NCI-H2227 (cell line): ENCODE measurements around the gene NRIP3.
"Not testable (repeated sequence)": the region's sequence is repeated elsewhere in the genome, so short reads cannot be mapped to it uniquely, and the experiment has no call there.

Experiments used
- DNase-seq: peaks from one replicate; lab custom pipeline; 2025; ENCODE audit not compliant: unreplicated experiment; lab: John Stamatoyannopoulos, UW

Gene NRIP3

GRCh38 chr11:8973121-8973520 lies 30.7 kb downstream of the NRIP3 start:
- no peak for DNase-seq

- no peak for DNase-seq
Observed at GRCh38 chr11:8971924-8972316, 31.9 kb downstream of the NRIP3 start.

- no peak for DNase-seq
Observed at GRCh38 chr11:8971196-8971923, 32.4 kb downstream of the NRIP3 start.

GRCh38 chr11:8967184-8967583 lies 36.6 kb downstream of the NRIP3 start:
- DNase-seq = no peak

- DNase-seq = peak; percentile 93
Observed at GRCh38 chr11:8964324-8965320, 39.2 kb downstream of the NRIP3 start, which contains the start of gene TMEM9B. TSS of gene TMEM9B (minus strand) at chr11:8964442. CDS start at chr11:8964313, 129 bp downstream.

- DNase-seq = peak; percentile 88
Observed at GRCh38 chr11:8963569-8964323, 40.1 kb downstream of the NRIP3 start.

GRCh38 chr11:8962841-8963240 lies 41.0 kb downstream of the NRIP3 start:
- no peak for DNase-seq

GRCh38 chr11:8961401-8961800 lies 42.4 kb downstream of the NRIP3 start:
- DNase-seq = no peak

- DNase-seq = peak; percentile 42
Observed at GRCh38 chr11:8959546-8960166, 44.1 kb downstream of the NRIP3 start.

- DNase-seq = no peak
Observed at GRCh38 chr11:8956860-8957259, 46.9 kb downstream of the NRIP3 start.

GRCh38 chr11:8948886-8949285 lies 54.9 kb downstream of the NRIP3 start:
- DNase-seq = no peak

- no peak for DNase-seq
Observed at GRCh38 chr11:8947230-8947943, 56.4 kb downstream of the NRIP3 start.

- DNase-seq = no peak
Observed at GRCh38 chr11:8942518-8943066, 61.2 kb downstream of the NRIP3 start, which contains the start of gene ASCL3. TSS of gene ASCL3 (minus strand) at chr11:8943016. CDS start at chr11:8938161, 4,855 bp downstream.

- DNase-seq = no peak
Observed at GRCh38 chr11:8941341-8942103, 62.3 kb downstream of the NRIP3 start.

- no peak for DNase-seq
Observed at GRCh38 chr11:8937659-8938058, 66.1 kb downstream of the NRIP3 start.

- no peak for DNase-seq
Observed at GRCh38 chr11:8937159-8937558, 66.6 kb downstream of the NRIP3 start.

GRCh38 chr11:8935789-8936188 lies 68.0 kb downstream of the NRIP3 start:
- DNase-seq = not testable (repeated sequence)

GRCh38 chr11:8934742-8935488 lies 68.9 kb downstream of the NRIP3 start:
- no peak for DNase-seq
